ENCODE data around the gene ZNF654. TPM values are rescaled to one million over a fixed set of nuclear protein-coding genes. Genes with fewer than 3 reads are reported as not detected.
A peak's percentile ranks its signal among the peaks of the same experiment; 100 is the strongest.

ZNF654 gene
- total and polyA plus RNA-seq, 11 donors: 2.4 to 15.9 (median 8.7) TPM

DNA sequence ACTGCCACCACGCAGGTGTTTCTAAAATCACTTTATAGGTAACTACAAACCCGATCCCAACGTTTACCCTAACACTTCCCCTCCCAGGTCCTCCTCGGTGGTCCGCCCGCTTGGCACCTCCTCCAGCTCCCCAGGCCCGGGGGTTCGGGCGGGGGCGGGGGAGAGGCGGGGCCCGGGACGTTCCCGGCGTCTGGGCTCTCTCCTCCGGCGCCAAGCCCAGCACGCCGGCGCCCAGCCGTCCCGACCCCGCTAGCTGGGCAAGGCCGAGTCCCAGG is 812 bp upstream of the ZNF654 start:
- Histone ChIP-seq H3K36me3 (peaks cover 0 to 39% (median 30%) of the 10 kb centered on the region in 9 donors), H3K9me3 (no peaks in the 10 kb centered on the region), H3K4me3 (peak overlapping the region; percentile 72 to 94 (median 86)), H3K27ac (peak overlapping the region; percentile 91 to 99 (median 96)), H3K27me3 (no peaks in the 10 kb centered on the region), H3K4me1 (peaks cover 7 to 65% (median 36%) of the 10 kb centered on the region in 12 donors)
- ATAC-seq (no peak), DNase-seq (no peak)
- TF ChIP-seq, protein P1, sequence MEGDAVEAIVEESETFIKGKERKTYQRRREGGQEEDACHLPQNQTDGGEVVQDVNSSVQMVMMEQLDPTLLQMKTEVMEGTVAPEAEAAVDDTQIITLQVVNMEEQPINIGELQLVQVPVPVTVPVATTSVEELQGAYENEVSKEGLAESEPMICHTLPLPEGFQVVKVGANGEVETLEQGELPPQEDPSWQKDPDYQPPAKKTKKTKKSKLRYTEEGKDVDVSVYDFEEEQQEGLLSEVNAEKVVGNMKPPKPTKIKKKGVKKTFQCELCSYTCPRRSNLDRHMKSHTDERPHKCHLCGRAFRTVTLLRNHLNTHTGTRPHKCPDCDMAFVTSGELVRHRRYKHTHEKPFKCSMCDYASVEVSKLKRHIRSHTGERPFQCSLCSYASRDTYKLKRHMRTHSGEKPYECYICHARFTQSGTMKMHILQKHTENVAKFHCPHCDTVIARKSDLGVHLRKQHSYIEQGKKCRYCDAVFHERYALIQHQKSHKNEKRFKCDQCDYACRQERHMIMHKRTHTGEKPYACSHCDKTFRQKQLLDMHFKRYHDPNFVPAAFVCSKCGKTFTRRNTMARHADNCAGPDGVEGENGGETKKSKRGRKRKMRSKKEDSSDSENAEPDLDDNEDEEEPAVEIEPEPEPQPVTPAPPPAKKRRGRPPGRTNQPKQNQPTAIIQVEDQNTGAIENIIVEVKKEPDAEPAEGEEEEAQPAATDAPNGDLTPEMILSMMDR (IDR thresholded peaks at IDR 0.05): no peak
- no peak for TF ChIP-seq POLR2A (IDR thresholded peaks at IDR 0.05)
- intact Hi-C loops (cut with DNase I): loop anchor here in 5 of 10 donors (2.0 to 10.0 kb wide), 4 partner anchors 54 to 91 kb away; partner anchors contain the start of gene C3orf38 (in 4 of the 5)
- WGBS, 4 donors: 0% methylated on average over 3 to 24 of the region's 24 CpGs

DNA sequence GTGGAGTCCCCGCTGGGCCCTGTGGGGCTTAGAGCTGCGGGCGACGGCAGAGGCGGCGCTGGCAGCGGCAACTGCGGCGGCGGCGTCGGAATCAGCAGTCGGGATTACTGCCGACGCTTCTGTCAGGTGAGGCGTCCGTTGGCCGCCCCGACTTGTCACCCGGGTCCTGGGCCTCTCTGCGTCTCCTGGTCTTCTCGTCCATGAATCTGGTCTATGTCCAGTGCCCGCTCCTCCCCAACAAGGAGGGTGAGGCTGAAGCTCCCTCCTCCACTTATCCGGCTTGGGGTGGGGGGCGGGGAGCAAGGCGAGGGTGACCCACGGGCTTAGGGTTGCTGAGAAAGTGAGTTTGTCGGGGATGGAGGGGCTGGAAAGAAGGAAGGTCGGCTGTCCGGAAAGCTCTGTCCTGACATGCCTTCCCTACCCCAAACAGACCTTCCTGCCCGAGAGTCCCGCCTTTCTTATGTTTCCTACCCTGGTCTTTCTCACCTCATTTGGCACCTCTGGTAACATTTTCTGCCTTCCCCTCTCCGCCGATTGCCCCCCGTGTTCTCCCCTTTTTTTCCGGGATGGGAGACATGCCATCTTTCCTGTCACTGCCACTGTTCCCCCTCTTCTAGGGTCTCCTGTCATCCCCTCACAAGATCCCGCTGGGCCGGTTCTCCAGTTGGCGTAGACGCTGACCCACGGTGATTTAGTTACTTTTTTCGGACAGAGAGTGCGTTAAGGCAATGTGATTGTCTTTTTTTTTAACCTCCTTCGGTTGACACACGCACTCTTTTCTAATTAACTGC is 520 bp downstream of the ZNF654 start:
- DNase-seq (peak in 1 of 5 donors; percentile 33), ATAC-seq (peak in 3 of 4 donors; percentile 7 to 12 (median 8))
- peak overlapping the region; percentile 89 to 98 (median 94) for H3K27ac ChIP-seq
- H3K4me1 ChIP-seq: peaks cover 7 to 64% (median 41%) of the 10 kb centered on the region in 12 donors
- intact Hi-C loops (cut with DNase I): loop anchor here in 6 of 10 donors (2.0 to 10.0 kb wide), 6 partner anchors 48 to 89 kb away; partner anchors contain the start of gene C3orf38 (in 4 of the 6)
- H3K4me3 ChIP-seq: peak overlapping the region; percentile 75 to 94 (median 82)
- 0% methylated on average over 20 to 45 of the region's 45 CpGs for WGBS, 4 donors
- no peaks in the 10 kb centered on the region for H3K27me3 ChIP-seq
- peaks cover 0 to 28% (median 23%) of the 10 kb centered on the region in 9 donors for H3K36me3 ChIP-seq
- no peaks in the 10 kb centered on the region for H3K9me3 ChIP-seq
- TF ChIP-seq, protein P1 (IDR thresholded peaks at IDR 0.05): no peak
- TF ChIP-seq POLR2A (IDR thresholded peaks at IDR 0.05): no peak

DNA sequence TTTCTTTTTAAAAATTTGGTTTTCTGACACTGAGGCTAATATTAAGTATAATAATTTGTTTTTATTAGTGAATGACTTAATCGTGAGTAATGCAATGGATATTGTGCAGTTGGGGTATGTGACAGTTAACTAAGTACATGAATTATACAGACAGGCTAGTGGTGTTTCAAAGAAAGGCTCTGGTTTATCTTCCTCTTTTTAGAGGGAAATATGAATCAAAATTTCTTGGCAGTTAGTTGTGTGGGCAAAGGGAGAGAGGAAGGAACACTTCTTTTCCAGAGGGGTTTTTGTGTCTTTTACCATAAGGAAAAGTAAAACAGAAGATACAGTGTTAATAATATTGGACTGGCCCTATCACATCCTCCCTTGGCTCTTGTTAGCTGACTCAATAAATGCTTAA is 2.7 kb downstream of the ZNF654 start:
- intact Hi-C loops (cut with DNase I): loop anchor here in 2 of 10 donors (5.0 to 10.0 kb wide), 2 partner anchors 46 to 53 kb away; no protein-coding TSS in a partner anchor
- Histone ChIP-seq H3K27ac (peak overlapping the region in 1 of 12 donors; percentile 34), H3K4me3 (peak overlapping the region in 4 of 12 donors; percentile 81 to 94 (median 90)), H3K9me3 (no peaks in the 10 kb centered on the region), H3K4me1 (peaks cover 7 to 64% (median 38%) of the 10 kb centered on the region in 12 donors), H3K27me3 (no peaks in the 10 kb centered on the region), H3K36me3 (peaks cover 0 to 7% (median 1%) of the 10 kb centered on the region in 9 donors)
- no peak for DNase-seq
- 13 to 21% (median 20%) methylated on average over 1 of the region's 1 CpG for WGBS, 4 donors
- no peak for TF ChIP-seq POLR2A (IDR thresholded peaks at IDR 0.05)
- TF ChIP-seq, protein P1 (IDR thresholded peaks at IDR 0.05): no peak
- ATAC-seq: no peak

DNA sequence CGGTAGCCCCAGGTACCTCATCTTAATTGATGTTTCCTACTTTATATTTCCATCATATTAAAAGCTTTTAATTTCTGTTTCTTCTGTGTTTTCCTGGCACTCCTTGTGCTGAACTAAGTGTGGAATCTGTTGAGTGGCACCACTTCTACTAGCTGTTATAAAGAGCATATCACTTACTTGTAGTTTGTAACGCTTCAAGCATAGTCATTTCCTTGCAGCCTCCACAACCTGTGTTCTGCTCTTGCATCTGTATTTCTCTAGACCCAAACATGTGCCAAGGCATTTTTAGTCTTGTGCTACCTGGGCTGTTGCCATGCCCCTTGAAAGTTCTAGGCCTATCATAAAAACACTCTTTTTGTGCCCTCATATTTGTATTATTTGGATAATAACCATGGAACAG is 16.0 kb downstream of the ZNF654 start:
- intact Hi-C loops (cut with DNase I): no loop called here
- ATAC-seq (no peak), DNase-seq (no peak)
- H3K27ac ChIP-seq: peak overlapping the region in 1 of 12 donors; percentile 33
- no peak overlapping the region for H3K4me3 ChIP-seq
- H3K9me3 ChIP-seq: peaks cover 0 to 8% (median 0%) of the 10 kb centered on the region in 12 donors
- peaks cover 0 to 37% (median 19%) of the 10 kb centered on the region in 12 donors for H3K4me1 ChIP-seq
- H3K27me3 ChIP-seq: no peaks in the 10 kb centered on the region
- H3K36me3 ChIP-seq: no peaks in the 10 kb centered on the region
- WGBS, 4 donors: 50 to 65% (median 56%) methylated on average over 2 of the region's 2 CpGs
- TF ChIP-seq, protein P1 (IDR thresholded peaks at IDR 0.05): no peak
- no peak for TF ChIP-seq POLR2A (IDR thresholded peaks at IDR 0.05)

All from heart left ventricle (tissue), 16 donors.